Fibroblast of the conjunctiva (primary cell): ENCODE results near the gene NOVA2.
"Not testable (repeated sequence)": the region's sequence is repeated elsewhere in the genome, so short reads cannot be mapped to it uniquely, and the experiment has no call there.

Source experiments
- DNase-seq: peaks from one replicate; pipeline ENCODE4 v3.0.0-alpha.2; 2010; ENCODE audit warnings: low read depth

NOVA2 gene

DNA sequence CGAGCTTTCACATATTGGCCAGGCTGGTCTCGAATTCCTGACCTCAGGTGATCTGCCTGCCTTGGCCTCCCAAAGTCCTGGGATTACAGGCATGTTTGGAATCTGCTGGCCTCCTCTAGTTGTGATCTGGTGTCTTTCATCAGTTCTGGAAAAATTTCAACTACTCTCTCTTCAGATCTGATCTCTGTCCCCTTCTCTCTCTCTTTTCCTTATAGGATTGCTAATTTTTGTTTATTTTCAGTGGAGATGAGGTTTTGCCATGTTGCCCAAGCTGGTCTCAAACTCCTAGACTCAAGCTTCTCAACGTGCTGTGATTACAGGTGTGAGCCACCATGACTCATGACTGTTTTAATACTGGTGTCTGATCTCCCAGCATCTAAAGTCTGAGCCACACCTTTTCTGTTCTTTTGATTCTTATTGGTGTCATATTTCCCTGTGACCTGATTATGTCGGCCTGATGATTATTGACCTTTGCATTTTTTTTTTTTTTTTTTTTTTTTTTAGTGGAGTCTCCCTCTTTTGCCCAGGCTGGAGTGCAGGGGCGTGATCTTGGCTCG, 48.7 kb downstream of the NOVA2 start:
- DNase-seq: no peak

DNA sequence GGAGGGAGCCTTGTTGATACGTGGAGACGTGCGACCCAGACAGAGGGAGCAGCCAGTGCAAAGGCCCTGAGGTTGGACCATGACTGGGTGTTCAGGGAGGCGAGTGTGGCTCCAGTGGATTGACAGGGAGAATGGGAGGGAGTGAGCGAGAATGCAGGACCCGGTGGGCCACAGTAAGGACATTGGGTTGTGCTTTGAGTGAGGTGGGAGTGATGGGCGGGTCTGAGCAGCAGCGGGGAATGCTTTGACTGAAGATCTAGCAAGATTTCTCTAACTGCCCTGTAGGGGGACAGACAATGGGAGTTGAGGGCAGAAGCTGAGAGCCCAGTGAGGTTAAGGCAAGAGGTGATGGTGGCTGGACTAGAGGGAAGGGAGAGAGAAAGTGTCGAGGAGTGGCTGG, 51.4 kb downstream of the NOVA2 start:
- no peak for DNase-seq

DNA sequence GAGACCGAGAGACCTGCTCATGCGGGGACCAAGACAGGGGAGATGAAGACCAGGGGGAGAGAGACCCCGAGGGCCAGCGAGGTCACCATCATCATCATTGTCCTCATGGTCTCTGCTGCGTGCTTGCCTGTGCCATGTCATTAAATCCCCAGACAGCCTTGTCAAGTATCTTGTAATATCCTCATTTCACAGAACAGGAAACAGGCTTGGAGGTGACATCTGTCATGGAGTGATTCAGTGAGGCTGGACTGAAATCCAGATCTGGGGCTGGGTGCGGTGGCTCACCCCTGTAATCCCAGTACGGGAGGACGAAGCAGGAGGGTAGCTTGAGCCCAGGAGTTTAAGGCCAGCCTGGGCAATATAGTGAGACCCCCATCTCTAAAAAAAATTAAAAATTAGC, 53.2 kb downstream of the NOVA2 start:
- DNase-seq: no peak

DNA sequence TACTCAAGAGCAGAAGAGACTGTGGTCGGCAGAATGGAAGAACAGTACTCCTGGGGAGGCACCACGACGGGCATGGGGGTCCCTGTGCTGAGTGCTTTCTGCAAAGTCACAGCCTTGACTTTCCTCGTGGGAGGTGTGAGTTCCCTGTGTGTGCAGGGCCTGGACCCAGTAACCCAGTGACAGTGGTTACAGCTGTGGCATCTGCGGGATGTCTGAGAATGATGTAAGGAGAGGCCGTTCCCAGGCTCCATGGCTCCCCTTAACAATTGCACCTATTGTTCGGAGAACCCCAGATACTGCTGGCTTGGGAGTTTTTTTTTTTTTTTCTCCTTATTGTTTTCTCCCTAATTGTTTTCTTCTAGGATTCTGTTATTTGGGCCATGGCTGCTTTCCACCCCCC, 54.0 kb downstream of the NOVA2 start:
- no peak for DNase-seq

DNA sequence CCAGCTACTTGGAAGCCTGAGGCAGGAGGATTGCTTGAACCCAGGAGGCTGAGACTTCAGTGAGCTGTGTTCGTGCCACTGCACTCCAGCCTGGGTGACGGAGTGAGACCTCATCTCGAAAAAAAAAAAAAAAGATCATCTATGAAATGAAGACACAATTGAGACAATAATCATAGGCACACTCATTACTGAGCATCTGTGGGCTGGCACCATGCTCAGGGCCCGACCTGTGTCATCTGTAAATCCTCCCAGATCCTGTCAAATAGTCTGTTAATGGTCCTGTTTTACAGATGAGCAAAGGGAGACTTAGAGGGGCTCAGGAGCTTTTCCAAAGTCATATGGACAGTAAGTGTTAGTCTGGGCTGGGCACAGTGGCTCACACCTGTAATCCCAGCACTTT, 54.9 kb downstream of the NOVA2 start:
- DNase-seq: no peak

DNA sequence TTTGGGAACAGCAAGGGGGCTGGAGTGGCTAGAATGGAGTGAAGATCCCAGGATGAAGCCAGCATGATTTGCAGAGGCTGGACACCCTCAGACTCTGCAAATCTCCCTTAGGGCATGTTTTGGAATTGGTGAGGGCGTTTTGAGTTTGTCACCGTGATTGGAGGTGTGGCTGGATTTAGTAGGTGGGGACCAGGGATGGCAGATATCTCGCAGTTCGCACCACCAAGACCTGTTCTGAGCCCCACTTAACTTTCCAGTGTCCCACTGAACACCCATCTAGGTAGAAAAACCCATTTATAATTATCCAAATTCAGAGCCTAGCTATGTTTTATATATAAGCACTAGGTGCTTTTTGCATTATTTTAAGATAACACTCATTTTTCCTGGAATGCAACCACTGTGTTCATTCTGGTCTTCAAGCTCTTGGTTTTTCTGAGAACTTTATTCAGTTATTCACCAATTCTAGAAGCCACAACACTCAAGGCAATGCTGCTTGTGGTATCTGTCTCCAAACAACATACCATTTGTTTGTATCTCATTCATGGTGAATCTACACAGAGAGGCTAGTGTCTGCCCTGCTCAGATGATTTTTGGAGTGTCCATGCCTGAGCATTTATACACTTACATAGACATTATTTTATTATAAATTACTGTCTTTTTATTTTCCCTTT, 56.1 kb downstream of the NOVA2 start:
- no peak for DNase-seq

DNA sequence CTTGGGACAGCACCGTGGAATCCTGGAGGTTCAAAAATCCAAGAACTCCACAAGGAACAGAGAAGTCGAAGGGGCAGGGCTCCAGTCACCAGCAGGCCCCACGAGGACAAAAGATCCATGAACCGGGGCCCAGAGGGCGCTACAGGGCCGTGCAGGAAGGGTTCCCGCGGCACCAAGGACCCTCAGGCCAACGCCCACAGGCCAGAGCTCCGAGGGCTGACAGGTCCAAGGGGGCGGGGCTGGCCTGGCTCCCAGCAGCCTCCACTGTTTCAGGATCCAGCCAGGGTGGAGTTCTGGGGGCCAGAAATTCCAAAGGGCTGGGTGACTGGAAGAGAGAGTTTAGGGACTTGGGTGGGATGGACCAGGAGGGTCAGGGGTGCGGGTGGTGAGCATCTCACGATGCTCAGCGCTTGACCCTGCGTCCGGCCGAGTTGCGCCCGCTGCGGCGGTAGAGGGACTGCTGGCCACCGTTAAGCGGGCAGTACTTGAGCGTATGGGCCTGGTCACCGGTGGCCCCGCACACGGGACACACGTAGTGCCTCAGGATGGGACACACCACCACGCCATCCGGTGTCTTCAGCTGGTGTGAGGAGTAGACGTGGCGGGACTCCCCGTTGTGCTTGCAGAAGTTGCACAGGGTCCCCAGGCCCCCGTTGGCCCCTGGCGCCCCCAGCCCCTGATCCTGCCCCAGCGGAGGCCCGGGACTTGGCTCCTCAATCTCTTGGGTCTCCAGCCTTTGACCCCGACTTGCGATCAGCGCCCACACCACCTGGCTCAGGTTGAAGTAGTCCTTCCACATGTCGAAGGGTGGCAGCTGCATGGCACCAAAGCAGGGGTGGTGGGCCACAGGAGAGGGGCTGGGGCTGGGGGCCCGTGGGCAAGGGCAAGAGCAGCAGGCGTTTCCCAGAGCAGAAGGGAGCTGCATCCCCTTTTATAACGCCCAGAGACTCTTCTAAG, 59.5 kb downstream of the NOVA2 start, which contains the start of gene NANOS2:
TSS of gene NANOS2 (minus strand) at position 905 of the 957 bp plus-strand sequence. CDS start at position 820, 85 bp downstream.
- no peak for DNase-seq

DNA sequence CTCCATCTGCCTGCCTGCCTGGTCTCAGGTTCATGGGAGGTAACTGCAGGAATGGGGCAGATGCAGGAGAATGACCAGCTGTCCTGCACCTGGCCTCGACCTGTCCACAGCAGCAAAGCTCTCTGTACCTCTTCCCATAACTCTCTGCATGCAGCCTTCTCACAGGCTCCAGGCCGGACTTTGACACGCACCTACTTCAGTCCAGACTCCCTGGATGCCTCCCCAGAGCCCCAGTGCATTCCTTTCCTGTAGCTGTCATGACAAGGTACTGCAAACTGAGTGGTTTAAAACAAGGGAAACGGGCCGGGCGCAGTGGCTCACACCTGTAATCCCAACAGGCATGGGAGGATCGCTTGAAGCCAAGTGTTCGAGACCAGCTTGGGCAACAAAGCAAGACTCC, 62.4 kb downstream of the NOVA2 start:
- DNase-seq: no peak

DNA sequence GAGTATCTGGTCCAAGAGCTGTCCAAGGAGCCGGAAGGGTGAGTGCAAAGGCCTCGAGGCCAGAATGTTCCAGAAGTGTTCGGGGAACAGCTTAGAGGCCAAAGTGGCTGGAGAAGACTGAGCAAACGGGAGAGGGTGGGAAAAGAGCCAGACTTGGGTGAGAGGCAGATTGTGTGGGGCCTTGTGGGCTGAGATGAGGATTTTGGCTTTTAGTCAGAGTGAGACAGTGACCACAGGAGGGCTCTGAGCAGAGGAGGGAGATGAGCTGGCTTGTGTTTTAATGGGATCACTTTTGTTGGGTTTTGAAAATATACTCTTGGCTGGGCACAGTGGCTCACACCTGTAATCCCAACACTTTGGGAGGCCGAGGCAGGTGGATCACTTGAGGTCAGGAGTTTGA, 64.7 kb downstream of the NOVA2 start:
- DNase-seq: no peak

DNA sequence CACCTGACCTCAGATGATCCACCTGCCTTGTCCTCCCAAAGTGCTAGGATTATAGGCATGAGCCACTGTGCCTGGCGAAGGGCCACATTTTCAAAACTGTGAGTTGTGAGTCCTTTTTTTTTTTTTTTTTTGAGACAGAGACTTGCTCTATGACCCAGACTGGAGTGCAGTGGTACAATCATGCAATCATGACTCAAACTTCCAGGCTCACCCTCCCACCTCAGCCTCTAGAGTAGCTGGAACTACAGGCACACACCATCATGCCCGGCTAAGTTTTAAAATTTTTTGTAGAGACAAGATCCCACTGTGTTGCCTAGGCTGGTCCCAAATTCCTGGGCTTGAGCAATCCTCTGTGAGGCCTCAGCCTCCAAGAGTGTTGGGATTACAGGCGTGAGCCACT, 67.4 kb downstream of the NOVA2 start:
- no peak for DNase-seq

DNA sequence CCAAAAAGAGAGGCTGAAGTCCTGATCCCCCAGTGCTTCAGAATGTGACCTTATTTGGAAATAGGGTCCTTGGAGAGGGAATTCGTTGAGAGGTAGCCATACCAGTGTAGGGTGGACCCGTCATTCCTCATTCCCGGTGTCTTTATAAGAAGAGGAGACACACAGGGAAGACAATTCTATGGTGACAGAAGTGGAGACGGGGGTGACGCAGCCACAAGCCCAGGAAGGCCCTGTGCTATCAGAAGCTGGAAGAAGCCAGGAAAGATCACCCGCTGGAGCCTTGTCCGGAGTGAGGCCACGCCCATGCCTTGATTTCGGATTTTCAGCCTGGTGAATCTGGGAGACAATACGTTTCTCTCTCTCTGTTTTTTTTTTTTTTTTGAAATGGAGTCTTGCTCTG, 68.7 kb downstream of the NOVA2 start:
- no peak for DNase-seq

DNA sequence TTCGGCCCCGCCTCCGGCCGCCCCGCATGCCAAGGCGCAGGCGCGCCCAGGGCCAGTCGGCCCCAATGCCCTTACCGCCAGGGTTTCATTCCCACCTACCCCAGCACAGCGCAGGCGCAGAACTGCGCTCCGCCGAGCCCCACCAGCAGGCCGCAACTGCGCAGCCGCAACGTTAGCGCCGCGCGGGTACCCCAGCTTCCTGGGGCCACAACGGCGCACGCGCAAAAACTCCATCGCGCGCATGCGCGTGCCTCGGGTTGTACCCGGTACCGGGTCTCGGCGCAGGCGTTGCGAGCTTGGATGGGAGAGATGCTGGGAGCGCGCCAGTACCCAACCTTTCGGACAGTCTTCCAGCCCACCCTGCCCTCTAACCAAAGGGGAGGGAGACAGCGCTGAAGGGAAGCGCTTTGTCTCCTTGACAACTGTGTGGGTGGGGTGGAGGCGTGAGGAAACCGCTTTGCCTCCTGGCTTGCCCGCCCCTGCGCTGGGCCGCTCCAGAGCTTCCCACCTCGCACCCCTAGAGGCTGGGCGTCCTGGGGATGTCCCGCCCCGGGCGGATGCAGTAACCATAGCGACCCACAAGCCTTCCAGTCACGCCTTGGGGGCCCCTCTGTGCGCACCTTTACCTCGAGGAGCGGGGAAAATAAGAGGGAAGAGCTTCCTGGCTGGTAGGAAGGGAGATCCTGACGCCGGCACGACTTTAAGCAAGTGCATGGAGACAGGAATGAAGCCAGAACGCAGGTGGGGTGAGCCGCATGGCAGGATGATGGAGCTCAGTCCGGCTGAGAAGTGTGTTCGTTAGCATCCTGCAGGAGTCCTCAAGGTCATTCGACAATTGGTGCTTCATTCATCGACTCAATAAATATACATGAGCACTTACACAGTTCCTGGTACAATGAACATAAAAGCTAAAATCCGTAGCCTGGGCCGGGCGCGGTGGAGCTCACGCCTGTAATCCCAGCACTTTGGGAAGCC, 70.7 kb downstream of the NOVA2 start:
- DNase-seq: peak; percentile 96

DNA sequence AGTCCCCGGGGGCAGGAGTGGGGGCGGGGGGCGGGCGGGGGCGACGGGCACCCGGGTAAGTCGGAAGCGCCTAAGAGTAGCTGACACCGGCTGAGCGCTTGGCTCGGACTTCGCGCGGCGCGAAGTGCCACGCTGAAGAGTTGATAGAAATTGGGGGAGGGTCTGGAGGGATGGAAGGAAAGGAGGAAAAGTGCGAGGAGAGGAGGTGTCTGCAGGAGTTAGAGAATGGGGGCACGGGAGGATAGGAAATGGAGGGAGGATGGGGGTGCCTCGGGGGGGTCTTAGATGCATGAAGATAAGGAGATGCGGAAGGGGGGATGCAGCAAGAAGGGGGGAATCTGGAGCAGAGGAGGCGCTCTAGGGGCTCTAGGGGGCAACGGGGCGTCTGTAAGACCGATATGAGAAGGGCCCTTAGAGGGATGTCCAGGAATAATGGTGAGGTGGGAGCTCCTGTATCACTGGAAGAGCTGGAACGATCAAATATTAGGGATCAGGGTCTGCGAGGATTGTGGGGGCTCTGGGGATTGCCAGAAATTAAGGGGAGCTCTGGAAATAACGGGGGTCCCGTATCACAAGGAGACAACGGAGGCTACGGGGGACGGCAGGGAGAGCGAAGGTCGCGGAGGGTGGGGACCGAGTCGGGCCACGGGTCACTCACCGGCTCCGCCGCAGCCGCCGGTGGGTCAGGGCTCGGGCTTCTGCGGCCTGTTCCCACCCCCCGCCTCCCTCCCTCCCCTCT, 71.6 kb downstream of the NOVA2 start, which contains the start of gene MYPOP:
TSS of gene MYPOP (minus strand) at position 702 of the 739 bp plus-strand sequence. CDS start 840 bp downstream, outside the sequence.
- no peak for DNase-seq

DNA sequence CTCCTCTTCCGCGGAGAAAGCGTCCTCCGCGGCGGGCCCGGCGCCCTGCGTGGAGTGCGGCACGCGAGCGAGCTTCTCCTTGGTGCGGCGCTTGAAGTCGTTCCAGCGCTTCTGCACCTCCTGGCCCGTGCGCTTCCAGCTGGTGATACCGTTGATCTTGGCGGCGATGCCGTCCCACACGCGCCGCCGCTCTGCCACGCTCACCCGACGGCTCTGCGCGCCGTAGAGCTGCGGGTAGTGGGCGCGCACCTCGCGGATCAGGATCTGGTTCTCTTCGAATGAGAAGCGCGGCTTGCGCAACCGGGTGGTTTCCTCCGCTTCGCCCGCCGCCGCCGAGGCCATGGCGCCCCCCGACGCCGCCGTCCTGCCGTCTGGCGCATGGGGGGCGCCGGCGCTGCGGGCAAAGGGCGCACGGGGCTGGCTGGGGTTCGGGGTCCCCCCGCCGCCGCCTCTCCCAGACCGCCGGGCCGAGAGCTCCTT, 72.2 kb downstream of the NOVA2 start:
- DNase-seq: no peak

DNA sequence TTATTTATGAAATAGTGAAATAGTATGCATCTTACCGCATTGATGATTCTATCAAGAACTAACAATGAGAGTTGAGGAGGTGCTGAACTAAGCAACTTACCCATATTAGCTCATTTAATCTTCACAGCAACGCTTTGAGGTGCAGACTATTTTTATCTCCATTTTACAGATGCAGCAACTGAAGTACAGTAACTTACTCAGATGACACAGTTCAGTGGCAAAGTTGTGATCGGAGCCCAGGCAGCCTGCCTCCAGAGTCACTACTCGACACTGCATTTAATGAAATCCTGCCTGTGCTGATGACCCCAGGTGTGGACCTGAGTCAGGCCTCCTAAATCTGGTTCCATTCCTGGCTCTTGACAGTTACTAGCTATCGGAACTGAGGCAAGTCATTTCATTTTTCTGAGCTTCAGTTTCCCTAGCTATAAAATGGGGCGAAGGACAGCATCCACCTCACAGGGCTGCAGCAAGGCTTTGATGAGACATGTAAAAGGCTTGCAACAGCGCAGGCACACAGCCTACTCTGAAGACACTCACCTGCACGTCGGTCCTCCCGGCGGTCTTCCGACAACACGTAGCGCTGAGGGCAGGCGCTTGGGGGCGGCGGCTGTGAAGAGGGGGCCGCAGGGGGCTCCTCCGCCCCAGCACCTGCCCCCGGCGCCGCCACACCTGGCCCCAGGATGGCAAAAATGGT, 72.8 kb downstream of the NOVA2 start:
- no peak for DNase-seq

DNA sequence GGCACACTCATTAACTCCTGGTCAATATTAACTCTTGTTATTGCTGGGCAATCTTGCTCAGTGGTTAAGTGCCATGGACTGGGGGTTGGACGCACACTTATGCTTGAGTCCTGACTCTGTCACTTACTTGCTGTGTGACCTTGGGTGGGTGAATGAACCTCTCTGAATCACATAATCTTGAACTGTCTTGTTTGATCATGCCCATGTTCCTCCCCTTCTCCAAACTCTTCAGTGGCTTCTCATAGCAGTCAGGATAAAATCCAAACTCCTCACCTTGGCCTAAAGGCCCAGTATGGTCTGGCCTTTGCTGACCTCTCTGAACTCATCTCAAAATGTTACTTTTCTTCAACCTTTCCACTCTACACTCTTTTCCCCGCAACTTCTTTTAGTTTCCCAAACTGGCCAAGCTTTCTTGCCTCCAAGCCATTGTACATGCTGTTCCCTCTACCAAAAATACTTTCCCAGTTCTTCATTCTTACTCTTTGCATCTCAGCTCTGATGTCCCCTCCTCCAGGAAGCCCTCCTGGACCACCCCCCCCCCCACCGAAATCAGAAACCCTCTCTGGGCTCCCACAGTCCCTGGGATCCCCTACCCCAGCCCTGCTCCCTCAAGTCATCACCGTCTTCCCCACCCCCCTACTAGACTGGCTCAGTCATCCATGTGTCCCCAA, 73.6 kb downstream of the NOVA2 start:
- DNase-seq: no peak

DNA sequence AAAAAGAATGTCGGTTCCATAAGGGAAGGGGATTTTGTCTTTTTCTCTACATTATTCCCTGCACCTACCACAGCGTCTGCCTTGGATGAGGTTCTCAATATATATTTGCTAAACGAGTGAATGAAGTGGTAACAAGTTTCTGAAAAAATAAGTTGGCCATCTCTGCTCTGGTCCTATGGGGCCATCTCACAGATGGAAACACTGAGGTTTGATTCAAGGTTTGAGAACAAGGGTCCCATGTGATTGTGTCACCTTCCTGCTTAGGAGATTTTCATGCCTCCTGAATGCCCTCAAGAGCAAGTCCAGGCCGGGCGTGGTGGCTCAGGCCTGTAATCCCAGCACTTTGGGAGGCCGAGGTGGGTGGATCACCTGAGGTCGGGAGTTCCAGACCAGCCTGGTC, 74.4 kb downstream of the NOVA2 start:
- no peak for DNase-seq

DNA sequence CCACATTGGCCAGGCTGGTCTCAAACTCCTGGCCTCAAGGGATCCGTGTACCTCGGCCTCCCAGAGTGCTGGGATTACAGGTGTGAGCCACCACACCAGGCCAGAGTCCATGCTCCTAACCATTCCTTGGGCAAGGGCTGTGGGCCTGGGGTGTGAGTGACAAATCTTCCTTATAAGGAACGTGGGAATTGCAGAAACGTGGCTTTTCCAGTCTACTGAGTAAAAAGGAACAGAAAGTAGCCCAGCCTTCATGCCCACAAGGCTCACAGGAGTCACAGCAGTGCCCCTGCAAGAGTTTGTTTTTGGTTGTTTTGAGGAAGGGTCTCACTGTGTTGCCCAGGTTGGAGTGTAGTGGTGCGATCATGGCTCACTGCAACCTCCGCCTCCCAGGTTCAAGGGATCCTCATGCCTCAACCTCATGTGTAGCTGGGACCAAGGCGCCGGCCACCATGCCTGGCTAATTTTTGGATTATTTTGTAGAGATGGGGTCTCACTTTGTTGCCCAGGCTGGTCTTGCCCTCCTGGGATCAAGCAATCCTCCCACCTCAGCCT, 76.3 kb downstream of the NOVA2 start:
- DNase-seq: no peak

DNA sequence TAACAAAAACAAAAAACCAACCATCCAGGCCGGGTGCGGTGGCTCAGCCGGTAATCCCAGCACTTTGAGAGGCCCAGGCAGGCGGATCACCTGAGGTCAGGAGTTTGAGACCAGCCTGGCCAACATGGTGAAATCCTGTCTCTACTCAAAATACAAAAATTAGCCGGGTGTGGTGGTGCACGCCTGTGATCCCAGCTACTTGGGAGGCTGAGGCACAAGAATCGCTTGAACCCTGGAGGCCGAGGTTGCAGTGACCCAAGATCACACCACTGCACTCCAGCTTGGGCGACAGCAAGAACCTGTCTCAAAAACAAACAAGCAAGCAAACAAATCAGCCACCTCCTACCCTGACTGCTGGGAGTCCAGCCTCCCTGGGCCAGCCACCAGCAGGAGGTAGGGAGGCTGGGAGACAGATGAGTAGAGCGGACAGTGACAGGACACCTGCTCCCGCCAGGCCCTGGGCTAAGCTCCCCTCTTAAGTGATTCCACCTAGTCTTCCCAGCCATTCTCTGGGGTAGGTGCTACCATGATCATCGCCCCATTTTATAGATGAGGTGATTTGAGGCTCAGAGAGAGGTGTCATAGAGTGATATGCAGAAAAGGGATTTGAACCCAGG, 77.6 kb downstream of the NOVA2 start:
- DNase-seq: not testable (repeated sequence)
